Activated T-helper 1 cell treated with anti-CD3 and anti-CD28 coated beads, Interleukin-12 subunit alpha, Interleukin-12 subunit beta, Interleukin-2, Interleukin-4 antibody, amounts not matched to agents 30 ng/mL and 10 ng/mL and 1 ng/mL, durations not matched to agents 14 hours and 24 hours and 36 hours (primary cell): ENCODE measurements around the gene NDUFB10. TPM values are rescaled to one million over a fixed set of nuclear protein-coding genes. Genes with fewer than 3 reads are reported as not detected.

Experiments used
- DNase-seq: peaks from one replicate; pipeline ENCODE4 v3.0.0; 2021; ENCODE audit warnings: low spot score
- H3K27ac Mint-ChIP-seq: one replicate; pipeline ENCODE4 v1.8.0; 2021; ENCODE audit warnings: mild to moderate bottlenecking, mixed read lengths
- H3K27me3 Mint-ChIP-seq: one replicate; pipeline ENCODE4 v1.8.0; 2022; ENCODE audit warnings: mild to moderate bottlenecking, moderate library complexity, mixed read lengths; ENCODE audit not compliant: insufficient read depth
- H3K36me3 Mint-ChIP-seq: one replicate; pipeline ENCODE4 v1.8.0; 2021; ENCODE audit warnings: low read depth, mixed read lengths
- H3K4me1 Mint-ChIP-seq: one replicate; pipeline ENCODE4 v1.8.0; 2021; ENCODE audit warnings: low read depth, mixed read lengths
- H3K4me3 Mint-ChIP-seq: one replicate; pipeline ENCODE4 v1.8.0; 2021; ENCODE audit warnings: mild to moderate bottlenecking, moderate library complexity, mixed read lengths
- H3K9me3 Mint-ChIP-seq: one replicate; pipeline ENCODE4 v1.8.0; 2021; ENCODE audit warnings: mixed read lengths
- intact Hi-C: fragments of 100-400 bp; cut with micrococcal nuclease; formaldehyde crosslinking; loops from one replicate; pipeline ENCODE4 v1.15.1; 2024
- total RNA-seq: library from RNA; stranded (reverse); gene quantifications from 2 replicates; pipeline ENCODE4 v1.2.3, GENCODE V29; 2022

NDUFB10 gene
- total RNA-seq, 1 donor from 2014 or later, result 138 TPM

- no peak overlapping the region for H3K4me3 Mint-ChIP-seq
- intact Hi-C loops, result loop anchor here (5.0 kb wide), 1 partner anchor 42 kb away; no protein-coding TSS in a partner anchor
- DNase-seq, result no peak
- no peak overlapping the region for H3K27ac Mint-ChIP-seq
- no peaks in the 10 kb centered on the region for H3K4me1 Mint-ChIP-seq
- peaks cover 13% of the 10 kb centered on the region for H3K36me3 Mint-ChIP-seq
- no peaks in the 10 kb centered on the region for H3K9me3 Mint-ChIP-seq
- peaks cover 29% of the 10 kb centered on the region for H3K27me3 Mint-ChIP-seq
Observed at GRCh38 chr16:1980770-1981087, 21.4 kb downstream of the NDUFB10 start.

- H3K4me1 Mint-ChIP-seq, result no peaks in the 10 kb centered on the region
- no peaks in the 10 kb centered on the region for H3K9me3 Mint-ChIP-seq
- peak within 1 kb of the TSS; percentile 77 for H3K4me3 Mint-ChIP-seq
- no peak within 1 kb of the TSS for H3K27ac Mint-ChIP-seq
- H3K36me3 Mint-ChIP-seq, result peaks cover 10% of the 10 kb centered on the region
- H3K27me3 Mint-ChIP-seq, result peaks cover 29% of the 10 kb centered on the region
- intact Hi-C loops, result loop anchor here (5.0 kb wide), 1 partner anchor 41 kb away; no protein-coding TSS in a partner anchor
- no peak for DNase-seq
Observed at GRCh38 chr16:1981398-1981836, 22.1 kb downstream of the NDUFB10 start, which contains the start of gene NOXO1. TSS of gene NOXO1 (minus strand) at chr16:1981469. CDS start at chr16:1981179, 290 bp downstream.

- Mint-ChIP-seq H3K27me3 (peaks cover 29% of the 10 kb centered on the region), H3K4me1 (no peaks in the 10 kb centered on the region), H3K9me3 (no peaks in the 10 kb centered on the region), H3K27ac (no peak overlapping the region), H3K4me3 (no peak overlapping the region), H3K36me3 (peaks cover 15% of the 10 kb centered on the region)
- intact Hi-C loops, result loop anchor here (5.0 kb wide), 1 partner anchor 40 kb away; no protein-coding TSS in a partner anchor
- DNase-seq, result no peak
Observed at GRCh38 chr16:1982013-1982433, 22.7 kb downstream of the NDUFB10 start.

- intact Hi-C loops, result loop anchor here (5.0 kb wide), 1 partner anchor 39 kb away; no protein-coding TSS in a partner anchor
- H3K9me3 Mint-ChIP-seq, result no peaks in the 10 kb centered on the region
- DNase-seq, result no peak
- H3K27ac Mint-ChIP-seq, result peak overlapping the region; percentile 21
- H3K36me3 Mint-ChIP-seq, result peaks cover 12% of the 10 kb centered on the region
- peak overlapping the region; percentile 77 for H3K4me3 Mint-ChIP-seq
- H3K27me3 Mint-ChIP-seq, result peaks cover 29% of the 10 kb centered on the region
- H3K4me1 Mint-ChIP-seq, result no peaks in the 10 kb centered on the region
Observed at GRCh38 chr16:1982991-1983543, 23.7 kb downstream of the NDUFB10 start.

- intact Hi-C loops, result loop anchor here (1.0 to 5.0 kb wide), 4 partner anchors 9 to 39 kb away; partner anchors contain the start of genes NDUFB10 and TBL3
- Mint-ChIP-seq H3K27ac (peak within 1 kb of the TSS; percentile 29), H3K36me3 (peaks cover 14% of the 10 kb centered on the region), H3K9me3 (no peaks in the 10 kb centered on the region), H3K4me3 (peak within 1 kb of the TSS; percentile 84), H3K4me1 (peaks cover 4% of the 10 kb centered on the region), H3K27me3 (peaks cover 32% of the 10 kb centered on the region)
- peak; percentile 80 for DNase-seq
Observed at GRCh38 chr16:1983544-1984346, 24.4 kb downstream of the NDUFB10 start, which contains the start of gene GFER. TSS of gene GFER (plus strand) at chr16:1984193. CDS start at chr16:1984219, 26 bp downstream.

- Mint-ChIP-seq H3K27ac (peak overlapping the region; percentile 29), H3K27me3 (peaks cover 39% of the 10 kb centered on the region), H3K4me1 (peaks cover 8% of the 10 kb centered on the region), H3K36me3 (peaks cover 14% of the 10 kb centered on the region), H3K9me3 (no peaks in the 10 kb centered on the region), H3K4me3 (peak overlapping the region; percentile 84)
- no peak for DNase-seq
- intact Hi-C loops, result loop anchor here (1.0 to 5.0 kb wide), 4 partner anchors 8 to 38 kb away; partner anchors contain the start of genes NDUFB10 and TBL3
Observed at GRCh38 chr16:1984347-1985225, 25.2 kb downstream of the NDUFB10 start.

GRCh38 chr16:1985466-1986150, 26.3 kb downstream of the NDUFB10 start:
- Mint-ChIP-seq H3K27ac (no peak overlapping the region), H3K27me3 (peaks cover 32% of the 10 kb centered on the region), H3K36me3 (peaks cover 14% of the 10 kb centered on the region), H3K4me1 (peaks cover 8% of the 10 kb centered on the region), H3K4me3 (peak overlapping the region; percentile 84), H3K9me3 (no peaks in the 10 kb centered on the region)
- no peak for DNase-seq
- intact Hi-C loops, result no loop called here

GRCh38 chr16:1987198-1987597, 27.9 kb downstream of the NDUFB10 start:
- peaks cover 17% of the 10 kb centered on the region for H3K4me1 Mint-ChIP-seq
- intact Hi-C loops, result no loop called here
- no peak overlapping the region for H3K4me3 Mint-ChIP-seq
- no peak for DNase-seq
- H3K36me3 Mint-ChIP-seq, result peaks cover 14% of the 10 kb centered on the region
- H3K9me3 Mint-ChIP-seq, result no peaks in the 10 kb centered on the region
- H3K27ac Mint-ChIP-seq, result no peak overlapping the region
- peaks cover 21% of the 10 kb centered on the region for H3K27me3 Mint-ChIP-seq

- H3K4me3 Mint-ChIP-seq, result peak within 1 kb of the TSS; percentile 82
- peaks cover 17% of the 10 kb centered on the region for H3K36me3 Mint-ChIP-seq
- no peaks in the 10 kb centered on the region for H3K9me3 Mint-ChIP-seq
- DNase-seq, result no peak
- H3K27me3 Mint-ChIP-seq, result peaks cover 11% of the 10 kb centered on the region
- peak within 1 kb of the TSS; percentile 84 for H3K27ac Mint-ChIP-seq
- intact Hi-C loops, result no loop called here
- peaks cover 26% of the 10 kb centered on the region for H3K4me1 Mint-ChIP-seq
Observed at GRCh38 chr16:1989209-1990100, 30.1 kb downstream of the NDUFB10 start, which contains the start of gene SYNGR3. TSS of gene SYNGR3 (plus strand) at chr16:1989970. CDS start at chr16:1990103, 133 bp downstream.

GRCh38 chr16:1990101-1990350, 30.7 kb downstream of the NDUFB10 start:
- H3K4me3 Mint-ChIP-seq, result no peak overlapping the region

GRCh38 chr16:1990351-1991134, 31.2 kb downstream of the NDUFB10 start:
- peaks cover 11% of the 10 kb centered on the region for H3K27me3 Mint-ChIP-seq
- H3K36me3 Mint-ChIP-seq, result peaks cover 14% of the 10 kb centered on the region
- peak overlapping the region; percentile 84 for H3K27ac Mint-ChIP-seq
- peak overlapping the region; percentile 82 for H3K4me3 Mint-ChIP-seq
- DNase-seq, result peak; percentile 58
- intact Hi-C loops, result no loop called here
- no peaks in the 10 kb centered on the region for H3K9me3 Mint-ChIP-seq
- H3K4me1 Mint-ChIP-seq, result peaks cover 26% of the 10 kb centered on the region

More at GRCh38 chr16:1990101-1990350, 30.7 kb downstream of the NDUFB10 start:
- intact Hi-C loops, result no loop called here
- Mint-ChIP-seq H3K4me1 (peaks cover 26% of the 10 kb centered on the region), H3K9me3 (no peaks in the 10 kb centered on the region), H3K27ac (no peak overlapping the region), H3K27me3 (peaks cover 11% of the 10 kb centered on the region), H3K36me3 (peaks cover 14% of the 10 kb centered on the region)
- no peak for DNase-seq
